Stimulated activated naive CD8-positive, alpha-beta T cell treated with anti-CD3 and anti-CD28 coated beads, Interleukin-15, Interleukin-2, amounts not matched to agents 100 ng/mL and 50 ng/mL, for 24 hours (primary cell): Measurements from ENCODE around the gene ABCB6.

Source experiments
- H3K27ac Mint-ChIP-seq: one replicate; pipeline ENCODE4 v1.8.0; 2021; ENCODE audit warnings: mild to moderate bottlenecking, mixed read lengths
- H3K27me3 Mint-ChIP-seq: one replicate; pipeline ENCODE4 v1.8.0; 2021; ENCODE audit warnings: mixed read lengths
- H3K36me3 Mint-ChIP-seq: one replicate; pipeline ENCODE4 v1.8.0; 2021; ENCODE audit warnings: low read depth, mixed read lengths
- H3K4me1 Mint-ChIP-seq: one replicate; pipeline ENCODE4 v1.8.0; 2021; ENCODE audit warnings: low read depth, mixed read lengths
- H3K4me3 Mint-ChIP-seq: one replicate; pipeline ENCODE4 v1.8.0; 2021; ENCODE audit warnings: mild to moderate bottlenecking, mixed read lengths
- H3K9me3 Mint-ChIP-seq: one replicate; pipeline ENCODE4 v1.8.0; 2021; ENCODE audit warnings: mixed read lengths

ABCB6 gene

GRCh38 chr2:219225350-219225749 is 6.6 kb upstream of the ABCB6 start:
- Mint-ChIP-seq H3K36me3 (peaks cover 47% of the 10 kb centered on the region), H3K27ac (no peak overlapping the region), H3K27me3 (no peaks in the 10 kb centered on the region), H3K4me3 (no peak overlapping the region), H3K9me3 (no peaks in the 10 kb centered on the region), H3K4me1 (peaks cover 32% of the 10 kb centered on the region)

GRCh38 chr2:219223831-219224610 is 5.3 kb upstream of the ABCB6 start:
- no peak overlapping the region for H3K4me3 Mint-ChIP-seq
- no peaks in the 10 kb centered on the region for H3K9me3 Mint-ChIP-seq
- H3K36me3 Mint-ChIP-seq = peaks cover 47% of the 10 kb centered on the region
- no peaks in the 10 kb centered on the region for H3K27me3 Mint-ChIP-seq
- H3K27ac Mint-ChIP-seq = no peak overlapping the region
- H3K4me1 Mint-ChIP-seq = peaks cover 29% of the 10 kb centered on the region

DNA sequence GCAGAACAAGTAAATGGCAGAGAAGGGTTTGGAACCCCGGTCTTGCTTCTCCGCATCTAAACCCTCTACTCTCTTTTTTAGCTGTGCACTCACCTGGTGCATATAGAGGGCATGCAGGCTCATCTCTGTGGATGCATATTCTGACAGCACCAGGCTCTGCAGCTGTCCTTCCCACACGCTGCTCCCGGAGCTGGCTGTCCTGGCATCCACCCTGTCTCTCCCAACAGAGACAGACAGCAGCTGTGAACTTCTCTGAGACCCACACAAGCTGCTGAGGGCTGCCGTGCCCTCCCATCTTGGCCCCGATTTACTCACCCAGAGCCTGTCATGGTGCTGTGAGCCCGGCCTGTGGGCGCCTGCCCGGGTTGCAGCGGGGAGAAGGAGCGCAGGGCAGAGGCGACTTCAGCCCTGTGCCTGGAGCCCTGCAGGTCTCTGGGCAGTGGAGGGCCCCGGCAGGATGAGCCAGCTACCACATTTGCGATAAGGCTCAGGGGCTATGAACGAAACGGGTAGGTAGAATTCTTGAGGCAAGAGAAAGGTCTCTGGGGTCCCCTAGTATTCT is 3.3 kb upstream of the ABCB6 start:
- Mint-ChIP-seq H3K4me1 (peaks cover 27% of the 10 kb centered on the region), H3K36me3 (peaks cover 48% of the 10 kb centered on the region), H3K4me3 (no peak overlapping the region), H3K9me3 (no peaks in the 10 kb centered on the region), H3K27ac (no peak overlapping the region), H3K27me3 (no peaks in the 10 kb centered on the region)

GRCh38 chr2:219220652-219221402 is 2.1 kb upstream of the ABCB6 start:
- Mint-ChIP-seq H3K4me3 (no peak overlapping the region), H3K4me1 (peaks cover 29% of the 10 kb centered on the region), H3K9me3 (no peaks in the 10 kb centered on the region), H3K36me3 (peaks cover 46% of the 10 kb centered on the region), H3K27ac (no peak overlapping the region), H3K27me3 (no peaks in the 10 kb centered on the region)

DNA sequence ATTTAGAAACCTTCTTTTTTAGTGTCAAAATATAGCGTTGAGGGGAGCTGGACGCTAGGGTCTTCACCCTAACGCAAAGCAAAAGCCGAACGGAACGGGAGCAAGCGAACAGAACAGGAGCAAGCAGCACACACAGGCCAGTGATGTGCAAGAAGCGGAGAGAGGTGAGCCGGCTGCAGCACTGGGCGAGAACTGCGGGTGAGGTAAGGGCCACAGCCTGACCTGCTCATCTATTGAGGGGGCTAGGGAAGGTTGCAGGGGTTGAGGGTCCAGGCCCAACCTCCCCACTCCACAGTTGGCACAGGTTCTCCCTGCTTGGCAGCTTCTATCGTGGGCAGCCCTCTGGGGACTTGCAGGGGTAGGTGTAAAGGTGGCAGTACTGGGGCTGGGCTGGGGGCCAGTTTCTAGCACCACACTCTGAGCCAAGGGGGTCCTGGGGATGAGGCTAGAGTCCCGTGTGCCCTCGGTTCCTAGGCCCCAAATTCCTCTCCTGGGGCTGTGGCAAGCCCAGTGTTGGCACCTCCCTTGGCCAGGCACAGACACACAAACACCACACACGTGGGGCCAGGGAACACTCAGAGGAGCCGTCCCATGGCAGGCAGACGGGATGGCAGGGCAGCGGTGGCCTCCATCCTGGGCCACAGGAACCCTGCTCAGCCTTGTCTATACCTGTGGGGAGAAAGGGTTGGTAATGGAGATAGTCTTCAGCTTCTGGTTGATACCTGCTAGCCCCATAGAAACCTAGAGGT is 1.2 kb upstream of the ABCB6 start:
- no peak overlapping the region for H3K27ac Mint-ChIP-seq
- no peaks in the 10 kb centered on the region for H3K9me3 Mint-ChIP-seq
- H3K27me3 Mint-ChIP-seq = no peaks in the 10 kb centered on the region
- peaks cover 40% of the 10 kb centered on the region for H3K36me3 Mint-ChIP-seq
- H3K4me3 Mint-ChIP-seq = no peak overlapping the region
- H3K4me1 Mint-ChIP-seq = peaks cover 24% of the 10 kb centered on the region

DNA sequence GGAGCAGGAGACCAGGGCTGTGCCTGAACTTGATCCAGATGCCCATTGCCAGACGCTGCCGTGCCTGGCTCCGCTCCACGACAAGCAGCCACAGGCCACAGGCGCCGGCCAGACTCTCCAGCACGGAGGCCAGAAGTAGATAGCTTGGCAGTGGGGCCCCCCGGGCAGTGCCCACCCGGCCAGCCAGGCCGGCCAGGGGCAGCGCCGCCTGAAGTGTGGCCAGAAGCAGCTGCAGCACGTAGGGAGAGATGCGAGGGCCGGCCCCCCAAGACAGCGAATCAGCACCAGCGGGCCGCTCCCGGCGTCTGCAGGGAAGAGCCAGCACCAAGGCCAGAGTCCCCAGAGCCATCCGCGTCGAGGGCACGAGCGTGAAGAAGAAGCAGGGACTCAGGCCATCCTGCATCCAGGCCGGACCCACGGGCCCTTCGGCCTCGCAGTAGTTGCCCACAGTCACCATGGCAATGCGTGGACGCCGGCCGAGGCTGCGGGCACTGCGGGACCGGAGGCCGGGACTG is 484 bp downstream of the ABCB6 start:
- H3K36me3 Mint-ChIP-seq = peaks cover 36% of the 10 kb centered on the region
- peak overlapping the region; percentile 85 for H3K4me3 Mint-ChIP-seq

GRCh38 chr2:219216535-219216915 is 2.2 kb downstream of the ABCB6 start:
- peaks cover 27% of the 10 kb centered on the region for H3K4me1 Mint-ChIP-seq
- no peaks in the 10 kb centered on the region for H3K9me3 Mint-ChIP-seq
- no peaks in the 10 kb centered on the region for H3K27me3 Mint-ChIP-seq
- H3K4me3 Mint-ChIP-seq = peak overlapping the region; percentile 58
- H3K36me3 Mint-ChIP-seq = peaks cover 39% of the 10 kb centered on the region
- peak overlapping the region; percentile 26 for H3K27ac Mint-ChIP-seq

More for the DNA sequence above, 484 bp downstream of the ABCB6 start:
- Mint-ChIP-seq H3K27ac (peak overlapping the region; percentile 84), H3K4me1 (peaks cover 23% of the 10 kb centered on the region), H3K9me3 (no peaks in the 10 kb centered on the region), H3K27me3 (no peaks in the 10 kb centered on the region)

DNA sequence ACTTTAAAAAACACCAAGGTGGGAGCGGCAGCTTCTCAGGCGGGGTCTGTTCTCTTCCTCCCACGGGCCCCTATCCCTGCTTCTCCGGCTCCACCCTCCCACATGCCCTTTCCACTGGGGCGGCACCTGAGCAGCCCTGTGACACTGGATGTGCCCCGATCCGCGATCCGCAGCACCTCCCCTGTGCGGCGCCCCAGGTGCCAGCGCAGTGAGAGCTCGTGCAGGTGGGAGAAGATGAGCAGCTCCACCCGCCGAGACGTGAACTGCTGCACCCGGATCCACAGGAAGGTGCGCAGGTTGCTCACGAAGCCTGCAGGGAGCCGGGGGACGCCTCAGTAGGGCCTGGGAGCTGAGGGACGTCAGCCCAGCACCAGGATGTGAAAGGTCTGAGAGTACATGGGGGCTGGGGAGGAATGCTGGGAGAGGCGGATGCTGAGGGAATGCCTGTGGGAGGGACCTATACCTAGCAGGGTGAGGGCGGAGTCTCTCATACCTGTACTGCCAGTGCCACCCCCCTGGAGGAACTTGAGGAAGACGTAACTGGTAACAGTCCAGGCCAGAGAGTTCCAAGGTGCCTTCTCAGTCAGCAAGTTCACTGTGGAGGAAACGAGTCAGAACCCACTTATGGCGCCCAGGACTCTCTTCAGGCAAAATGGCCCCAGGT is 2.8 kb downstream of the ABCB6 start:
- H3K4me3 Mint-ChIP-seq = no peak overlapping the region
- H3K27ac Mint-ChIP-seq = no peak overlapping the region
- peaks cover 32% of the 10 kb centered on the region for H3K4me1 Mint-ChIP-seq
- H3K27me3 Mint-ChIP-seq = no peaks in the 10 kb centered on the region
- H3K9me3 Mint-ChIP-seq = no peaks in the 10 kb centered on the region
- peaks cover 39% of the 10 kb centered on the region for H3K36me3 Mint-ChIP-seq

DNA sequence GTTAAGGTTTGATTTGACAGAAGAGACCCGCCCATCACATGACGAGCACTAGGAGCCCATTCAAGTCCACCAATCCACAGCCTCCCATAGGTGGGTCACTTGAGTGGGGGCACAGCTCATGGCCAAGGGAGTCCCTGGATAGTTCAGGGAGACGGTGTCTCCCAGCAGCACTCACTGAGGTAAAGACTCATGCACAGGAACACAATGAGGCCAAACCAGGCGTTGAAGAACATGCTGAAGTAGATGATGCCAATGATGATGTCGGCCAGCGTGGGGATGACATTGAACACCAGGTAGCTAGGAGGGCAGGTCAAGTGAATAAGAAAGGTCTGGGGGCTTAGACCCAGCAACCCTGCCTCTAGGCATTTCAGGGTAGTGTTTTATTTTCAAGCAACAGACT is 4.0 kb downstream of the ABCB6 start:
- Mint-ChIP-seq H3K27ac (no peak overlapping the region), H3K27me3 (no peaks in the 10 kb centered on the region), H3K4me1 (peaks cover 42% of the 10 kb centered on the region), H3K9me3 (no peaks in the 10 kb centered on the region), H3K4me3 (no peak overlapping the region), H3K36me3 (peaks cover 47% of the 10 kb centered on the region)

GRCh38 chr2:219214141-219214540 is 4.6 kb downstream of the ABCB6 start:
- H3K36me3 Mint-ChIP-seq = peaks cover 46% of the 10 kb centered on the region
- H3K27ac Mint-ChIP-seq = no peak overlapping the region
- no peaks in the 10 kb centered on the region for H3K9me3 Mint-ChIP-seq
- H3K4me3 Mint-ChIP-seq = no peak overlapping the region
- peaks cover 46% of the 10 kb centered on the region for H3K4me1 Mint-ChIP-seq
- H3K27me3 Mint-ChIP-seq = no peaks in the 10 kb centered on the region

GRCh38 chr2:219213486-219214071 is 5.2 kb downstream of the ABCB6 start:
- Mint-ChIP-seq H3K4me3 (no peak overlapping the region), H3K9me3 (no peaks in the 10 kb centered on the region), H3K36me3 (peaks cover 47% of the 10 kb centered on the region), H3K4me1 (peaks cover 47% of the 10 kb centered on the region), H3K27me3 (no peaks in the 10 kb centered on the region), H3K27ac (no peak overlapping the region)

DNA sequence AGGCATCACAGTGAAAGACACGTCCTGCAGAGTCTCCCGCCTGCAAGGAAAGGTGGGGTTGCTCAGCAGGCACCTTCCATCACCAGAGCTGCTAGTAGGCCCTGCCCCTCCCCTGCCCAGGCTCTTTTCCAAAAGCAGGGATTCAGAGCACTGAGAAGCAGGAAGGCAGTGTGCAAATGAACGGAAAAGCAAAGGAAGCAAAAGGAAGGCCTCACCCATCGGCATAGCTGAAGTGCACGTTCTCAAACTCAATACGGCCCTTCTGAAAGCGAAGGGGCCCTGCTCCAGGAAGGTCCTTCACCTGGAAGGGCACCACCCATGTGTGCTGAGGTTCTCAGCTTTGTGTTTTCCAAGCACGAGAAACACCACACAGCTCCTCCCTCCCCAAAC is 5.7 kb downstream of the ABCB6 start:
- peaks cover 51% of the 10 kb centered on the region for H3K4me1 Mint-ChIP-seq
- H3K27ac Mint-ChIP-seq = no peak overlapping the region
- H3K27me3 Mint-ChIP-seq = no peaks in the 10 kb centered on the region
- no peaks in the 10 kb centered on the region for H3K9me3 Mint-ChIP-seq
- H3K4me3 Mint-ChIP-seq = no peak overlapping the region
- peaks cover 52% of the 10 kb centered on the region for H3K36me3 Mint-ChIP-seq

GRCh38 chr2:219210886-219211362 is 7.8 kb downstream of the ABCB6 start:
- Mint-ChIP-seq H3K4me3 (no peak overlapping the region), H3K27ac (peak overlapping the region; percentile 82), H3K27me3 (no peaks in the 10 kb centered on the region), H3K9me3 (no peaks in the 10 kb centered on the region), H3K36me3 (peaks cover 54% of the 10 kb centered on the region), H3K4me1 (peaks cover 52% of the 10 kb centered on the region)
